Central memory CD4-positive, alpha-beta T cell (primary cell): ENCODE data around the gene HEXB.
"Not testable (repeated sequence)": the region's sequence is repeated elsewhere in the genome, so short reads cannot be mapped to it uniquely, and the experiment has no call there.

Experiments used
- DNase-seq: peaks from one replicate; pipeline ENCODE4 v3.0.0; 2022

HEXB gene

GRCh38 chr5:74660140-74660539, 24.9 kb upstream of the HEXB start:
- DNase-seq = no peak

- DNase-seq = no peak
These were observed 24.2 kb upstream of the HEXB start for GRCh38 chr5:74660873-74661272.

DNA sequence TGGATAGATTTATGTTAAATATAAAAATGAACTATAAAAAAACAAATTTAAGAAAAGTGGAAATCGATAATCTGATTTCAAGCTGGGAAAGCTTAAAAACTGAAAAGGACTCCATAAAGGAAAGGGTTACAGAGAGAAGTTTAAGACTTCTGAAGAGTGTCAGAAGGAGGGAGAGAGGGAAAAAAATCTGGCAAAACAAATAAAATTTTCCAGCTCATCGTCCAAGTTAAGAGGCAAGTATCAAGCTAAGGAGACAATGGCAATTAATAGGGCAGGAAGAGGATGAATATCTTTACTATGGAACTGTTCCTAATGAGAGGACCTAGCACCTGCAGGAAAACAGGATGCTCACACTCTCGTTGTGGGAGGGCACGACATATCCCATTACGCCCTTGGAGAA, 20.5 kb upstream of the HEXB start:
- no peak for DNase-seq

DNA sequence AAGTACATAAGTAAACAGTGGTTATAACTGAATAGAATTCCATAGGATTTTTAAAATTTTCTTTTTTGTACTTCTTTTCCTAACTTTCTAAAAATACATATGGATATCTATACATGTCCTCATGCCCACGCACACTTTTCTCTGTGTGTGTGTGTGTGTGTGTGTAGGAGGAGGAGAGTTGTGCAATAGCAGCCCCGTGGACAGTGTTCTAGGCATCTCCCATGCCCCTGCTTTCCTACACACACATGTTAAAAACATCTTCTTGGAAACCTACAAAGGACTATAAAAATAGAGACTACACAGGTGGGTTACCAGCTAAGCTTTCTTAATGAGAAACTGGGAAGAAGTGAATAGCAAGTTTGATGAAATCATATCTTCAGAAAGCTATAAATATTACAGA, 19.8 kb upstream of the HEXB start:
- DNase-seq = no peak

DNA sequence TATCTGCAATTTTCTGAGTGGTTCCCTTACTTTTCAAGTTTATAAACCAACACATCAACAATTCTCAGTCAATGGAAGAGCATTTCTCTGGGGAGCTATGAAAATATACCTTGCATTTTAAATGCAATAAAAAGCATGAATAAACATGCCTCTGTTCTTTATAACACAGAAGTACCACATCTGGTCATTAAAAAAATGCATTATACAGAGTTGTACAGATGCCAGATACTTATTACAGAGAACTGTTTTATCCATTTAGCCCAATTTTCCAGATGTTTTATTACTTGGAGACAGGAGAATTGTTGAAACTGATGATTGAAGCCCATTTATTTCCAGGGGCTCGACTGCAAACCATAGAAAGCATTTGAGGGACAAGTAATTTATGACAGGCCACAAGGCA, 19.2 kb upstream of the HEXB start:
- DNase-seq = no peak

DNA sequence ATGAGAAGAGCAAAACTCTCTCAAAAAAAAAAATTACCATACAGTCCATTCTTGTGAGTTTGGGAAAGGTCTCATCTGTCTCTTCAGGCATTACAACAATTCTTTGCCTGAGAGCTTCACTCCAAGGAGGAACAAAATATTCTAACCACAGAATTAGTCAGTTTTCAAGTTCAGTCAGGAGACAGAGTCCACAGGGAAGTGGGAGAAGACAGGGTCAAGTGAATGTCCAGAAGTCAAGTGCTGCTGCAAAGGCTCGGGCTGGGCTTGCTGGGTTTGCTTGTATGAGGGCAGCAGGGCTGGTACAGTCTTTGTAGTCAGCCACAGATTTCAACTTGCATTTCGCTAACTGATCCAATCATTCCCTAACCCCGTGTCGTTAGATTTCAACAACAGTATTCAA, 17.6 kb upstream of the HEXB start:
- no peak for DNase-seq

GRCh38 chr5:74669821-74670220, 15.2 kb upstream of the HEXB start:
- DNase-seq = no peak

GRCh38 chr5:74670396-74671038, 14.5 kb upstream of the HEXB start:
- no peak for DNase-seq

GRCh38 chr5:74672215-74672877, 12.7 kb upstream of the HEXB start:
- DNase-seq = no peak

- DNase-seq = no peak
These were observed 11.8 kb upstream of the HEXB start for GRCh38 chr5:74673011-74673790.

GRCh38 chr5:74676466-74676865, 8.6 kb upstream of the HEXB start:
- not testable (repeated sequence) for DNase-seq

- not testable (repeated sequence) for DNase-seq
These were observed 6.9 kb upstream of the HEXB start for GRCh38 chr5:74678123-74678522.

DNA sequence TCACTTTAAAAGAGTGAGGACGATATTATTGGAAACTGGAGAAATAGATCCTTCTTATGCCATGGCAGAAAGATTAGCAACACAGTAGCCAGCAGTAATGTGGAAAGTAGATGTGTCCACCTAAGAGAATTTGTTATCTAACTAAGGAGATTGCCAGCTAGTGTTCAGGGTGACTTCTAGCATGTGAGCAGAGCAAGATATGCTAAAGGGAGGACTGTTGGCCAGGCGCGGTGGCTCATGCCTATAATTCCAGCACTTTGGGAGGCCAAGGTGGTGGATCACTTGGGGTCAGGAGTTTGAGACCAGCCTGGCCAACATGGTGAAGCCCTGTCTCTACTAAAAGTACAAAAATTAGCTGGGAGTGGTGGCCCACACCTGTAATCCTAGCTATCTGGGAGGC, 5.7 kb upstream of the HEXB start:
- not testable (repeated sequence) for DNase-seq

DNA sequence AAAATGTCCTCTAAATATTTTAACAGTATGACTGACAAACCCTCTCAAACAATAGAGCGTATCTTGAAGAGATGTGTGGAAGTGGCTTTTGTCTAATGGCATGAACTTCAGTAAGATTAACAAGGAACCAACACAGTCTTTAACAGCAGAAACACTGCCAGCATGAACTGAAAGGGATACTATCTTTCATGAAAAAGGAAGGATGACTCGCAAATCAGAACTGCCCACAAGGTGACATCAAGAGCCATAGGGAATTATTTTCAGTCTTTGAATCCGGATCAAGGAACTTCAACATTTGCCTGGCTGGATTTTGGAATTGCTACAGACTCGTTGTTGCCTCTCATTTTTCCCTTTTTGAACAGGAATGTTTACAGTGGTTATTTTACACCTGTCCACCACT, 5.1 kb upstream of the HEXB start:
- DNase-seq = no peak

GRCh38 chr5:74685979-74686631, 1.1 kb downstream of the HEXB start:
- DNase-seq = no peak

DNA sequence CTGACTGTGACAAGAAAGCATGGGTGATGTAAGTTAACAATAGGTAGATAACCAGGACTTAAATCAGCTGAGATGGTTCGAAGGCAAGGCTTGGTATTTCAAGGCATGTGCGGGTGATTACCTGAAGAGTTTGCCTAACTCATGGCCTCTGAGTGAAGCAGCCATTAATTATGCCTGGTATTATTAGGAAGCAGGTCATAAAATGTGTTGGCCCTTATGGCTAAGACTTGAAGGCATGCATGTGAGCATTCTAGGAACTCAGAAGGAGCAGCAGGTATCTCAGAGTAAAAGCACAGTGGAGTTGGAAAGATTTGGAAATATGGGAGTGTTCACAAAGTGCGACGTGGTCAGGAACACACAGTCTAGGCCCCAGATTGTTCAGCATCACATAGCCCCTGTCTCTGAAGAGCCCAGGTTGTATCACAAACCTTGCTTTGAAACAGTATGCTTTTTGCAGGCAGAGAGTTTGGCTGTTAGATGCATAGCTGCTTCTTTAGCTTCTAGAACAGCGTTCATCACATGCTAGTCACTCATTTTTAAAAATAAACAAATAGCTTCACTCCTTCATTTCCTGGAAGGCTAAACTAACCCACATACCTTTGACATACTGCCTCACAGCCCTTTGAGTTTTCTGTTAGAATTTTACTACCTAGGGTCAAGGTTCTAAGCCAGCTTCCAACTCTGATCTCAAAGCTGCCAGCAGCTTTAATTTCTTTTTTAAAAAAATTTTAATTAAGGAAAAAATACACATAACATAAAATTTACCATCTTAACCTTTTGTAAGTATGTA, 2.1 kb downstream of the HEXB start:
- no peak for DNase-seq

GRCh38 chr5:74693191-74693590, 8.2 kb downstream of the HEXB start:
- no peak for DNase-seq

GRCh38 chr5:74717596-74717995, 32.6 kb downstream of the HEXB start:
- DNase-seq = no peak

DNA sequence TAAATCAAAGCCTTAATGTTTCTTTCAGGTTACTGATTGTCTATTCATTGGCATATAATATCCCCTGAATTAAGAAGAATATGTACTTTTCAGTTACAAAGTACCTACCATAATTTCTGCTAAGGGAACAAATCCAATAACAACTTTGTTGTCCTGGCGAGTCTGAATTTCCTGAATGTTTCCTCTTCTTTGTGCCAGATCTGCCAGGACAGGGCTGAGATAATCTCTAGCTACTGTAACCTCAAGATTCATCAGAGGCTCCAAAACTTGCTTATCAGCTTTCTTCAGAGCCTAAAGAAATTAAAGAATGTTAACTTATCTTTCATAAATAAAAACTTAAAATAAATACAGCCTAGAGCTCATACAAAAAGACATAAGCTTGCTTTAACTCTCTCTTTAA, 37.2 kb downstream of the HEXB start:
- no peak for DNase-seq

DNA sequence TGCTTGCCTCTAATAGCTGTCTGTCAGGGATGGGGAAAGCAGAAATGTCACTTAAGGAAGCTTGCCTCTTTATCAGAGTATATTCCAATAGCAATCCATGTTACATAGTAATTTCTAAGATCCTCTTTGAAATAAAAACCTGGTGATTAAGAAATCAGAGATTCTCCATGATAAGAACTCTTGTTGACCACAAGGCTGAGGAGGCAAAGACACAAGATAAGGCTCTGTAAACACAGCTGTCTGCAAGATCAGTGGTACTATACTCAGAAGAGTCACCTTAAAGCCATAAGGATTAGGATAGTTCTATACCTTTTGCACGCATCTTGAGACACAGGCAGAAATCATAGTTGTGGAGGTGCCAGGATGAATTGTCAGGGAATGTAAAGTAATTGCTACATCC, 40.3 kb downstream of the HEXB start:
- no peak for DNase-seq

GRCh38 chr5:74736759-74737158, 51.7 kb downstream of the HEXB start:
- no peak for DNase-seq

DNA sequence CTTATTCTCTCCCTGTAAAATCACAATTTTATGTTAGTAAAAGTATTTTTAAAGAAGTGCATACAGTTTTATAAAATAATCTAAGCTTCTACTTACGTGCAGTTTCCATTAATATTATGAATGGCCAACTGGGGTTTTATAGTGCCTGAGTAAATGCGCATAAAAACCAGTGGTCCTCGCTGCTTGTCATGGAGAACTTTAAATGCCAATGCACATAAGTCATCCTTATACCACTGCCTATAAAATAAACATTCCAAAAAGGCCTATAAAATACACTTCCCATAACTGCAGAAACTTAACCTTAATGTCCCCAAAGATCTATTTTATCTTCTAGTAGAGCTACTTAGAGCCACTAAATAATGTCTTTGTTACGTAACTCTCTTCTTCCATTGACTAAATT, 53.4 kb downstream of the HEXB start:
- DNase-seq = no peak

DNA sequence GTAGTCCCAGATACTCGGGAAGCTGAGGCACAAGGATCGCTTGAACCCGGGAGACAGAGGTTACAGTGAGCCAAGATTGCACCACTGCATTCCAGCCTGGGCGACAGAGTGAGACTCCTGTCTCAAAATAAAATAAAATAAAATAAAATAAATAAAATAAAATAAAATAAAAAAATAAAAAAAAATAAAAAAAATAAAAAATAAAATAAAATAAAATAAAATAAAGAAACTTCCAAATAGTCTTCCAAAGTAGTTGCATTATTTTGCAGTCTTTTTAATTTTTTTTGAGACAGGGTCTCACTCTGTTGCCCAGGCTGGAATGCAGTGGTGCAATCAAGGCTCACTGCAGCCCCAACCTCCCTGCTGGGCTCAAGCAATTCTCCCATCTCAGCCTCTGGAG, 63.7 kb downstream of the HEXB start:
- DNase-seq = not testable (repeated sequence)
